OCI-M1 (cell line): ENCODE results near the gene KDM4C.
"Not testable (repeated sequence)": the region's sequence is repeated elsewhere in the genome, so short reads cannot be mapped to it uniquely, and the experiment has no call there.

Source experiments
- DNase-seq: peaks from one replicate; lab custom pipeline; 2025; lab: John Stamatoyannopoulos, UW

The KDM4C gene

DNA sequence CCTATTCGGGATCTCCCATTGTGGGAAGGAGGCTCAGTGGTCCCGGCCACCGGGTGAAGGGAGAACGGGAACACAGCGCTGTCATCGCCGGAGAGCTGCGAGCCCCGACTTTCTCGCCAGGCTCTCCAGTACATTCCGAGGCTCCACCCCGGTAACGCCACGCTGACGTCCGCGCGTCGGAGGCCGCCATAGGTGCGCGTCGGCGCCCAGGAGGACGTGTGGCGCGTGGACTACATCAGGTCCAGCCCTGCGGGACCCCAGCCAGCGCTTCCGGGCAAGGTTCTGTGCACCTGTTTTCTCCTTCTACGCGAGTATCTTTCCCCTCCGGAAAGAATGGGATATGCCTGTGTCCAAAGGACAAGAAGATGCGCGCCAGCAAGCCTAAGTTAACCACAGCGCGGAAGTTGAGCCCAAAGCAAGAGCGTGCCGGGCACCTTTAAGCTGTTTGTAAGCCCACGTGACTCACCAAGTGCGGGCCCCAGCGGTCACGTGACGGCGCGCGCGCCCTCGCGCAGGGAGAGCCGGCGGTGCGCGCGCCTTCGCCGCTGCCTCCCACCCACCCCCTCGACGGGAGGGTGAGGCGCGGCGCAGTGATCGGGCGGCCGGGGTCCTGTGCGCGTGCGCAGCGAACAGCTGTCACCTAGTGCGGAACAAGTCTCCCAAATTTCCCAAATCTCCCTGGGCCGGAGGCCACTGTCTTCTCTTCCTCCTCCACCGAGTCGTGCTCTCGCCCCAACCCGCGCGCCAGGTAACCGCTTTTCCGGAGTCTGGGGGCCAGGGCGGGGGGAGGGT lies at the start of gene KDM4C:
KDM4C (plus strand) TSS at position 518 of the 792 bp plus-strand sequence. CDS start 35,016 bp downstream, outside the sequence.
- DNase-seq: peak; percentile 100

DNA sequence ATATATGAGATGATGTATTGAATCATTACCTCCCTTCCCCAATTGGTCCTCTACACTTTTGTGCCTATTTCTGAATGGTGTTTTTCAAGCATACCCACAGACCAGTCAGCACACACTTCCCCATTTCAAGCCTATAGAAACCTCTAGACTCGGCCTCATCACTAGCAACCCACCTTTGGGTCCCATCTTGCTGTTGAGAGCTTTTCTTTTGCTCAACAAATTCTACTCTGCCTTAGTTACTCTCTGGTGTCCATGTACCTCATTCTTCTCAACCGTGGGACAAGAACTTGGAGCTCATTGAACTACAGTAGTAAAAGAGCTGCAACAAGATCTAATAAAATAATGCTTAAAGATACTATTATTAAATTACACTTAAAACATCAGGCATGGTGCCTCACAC lies 49.0 kb upstream of the KDM4C start:
- DNase-seq: peak; percentile 97

DNA sequence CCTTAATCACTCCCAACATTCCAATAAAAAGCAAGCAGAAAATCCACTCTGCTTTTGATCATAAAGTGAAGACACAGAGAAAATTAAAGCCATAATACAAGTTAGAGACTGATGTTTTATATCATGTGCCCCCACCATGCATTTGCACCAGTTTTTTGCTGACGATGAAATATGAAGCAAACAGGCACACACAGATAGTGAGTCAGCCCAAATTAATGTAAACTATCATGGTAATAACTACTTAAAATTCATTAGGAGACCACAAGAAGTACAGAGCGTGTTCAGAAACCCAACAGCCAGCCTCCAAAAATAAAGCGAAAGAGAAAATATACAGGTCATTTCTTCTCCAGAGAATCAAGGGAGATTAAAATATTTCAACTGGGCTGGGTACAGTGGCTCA lies 46.4 kb upstream of the KDM4C start:
- no peak for DNase-seq

DNA sequence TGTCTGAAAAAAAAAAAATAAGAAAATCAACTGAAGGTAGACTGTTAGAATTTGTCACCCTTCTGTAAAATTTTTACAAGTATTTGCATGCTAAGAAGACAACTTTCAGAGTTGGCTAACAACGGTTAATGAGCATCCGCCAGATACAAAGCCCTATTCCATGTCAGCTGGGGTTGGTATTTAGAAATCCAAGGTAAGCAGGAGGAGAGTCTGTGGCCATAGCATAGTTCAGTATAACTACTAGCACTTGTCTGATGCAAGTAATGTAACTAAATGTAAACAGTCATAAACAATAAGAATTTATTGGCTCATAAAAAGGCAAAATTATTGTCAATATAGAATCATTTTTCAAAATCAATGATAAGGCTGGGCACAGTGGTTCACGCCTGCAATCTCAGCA lies 45.7 kb upstream of the KDM4C start:
- DNase-seq: no peak

DNA sequence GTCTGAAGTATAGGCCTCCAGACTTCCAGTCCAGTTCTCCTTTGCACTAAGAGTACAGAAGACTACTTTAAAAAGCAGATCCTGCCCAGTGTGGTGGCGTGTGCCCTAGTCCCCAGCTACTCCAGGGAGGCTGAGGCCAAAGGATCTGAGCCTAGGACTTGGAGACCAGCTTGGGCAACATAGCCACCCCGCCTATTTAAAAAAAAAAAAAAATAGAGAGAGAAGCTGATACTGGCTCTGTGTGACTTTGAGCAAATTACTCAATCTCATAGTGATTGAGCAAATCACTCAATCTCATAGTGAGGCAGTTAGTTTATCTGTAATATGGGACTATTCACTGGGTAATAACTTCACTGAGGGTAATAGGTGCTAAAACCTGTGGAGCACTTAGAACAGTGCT lies 43.6 kb upstream of the KDM4C start:
- DNase-seq: peak; percentile 90

DNA sequence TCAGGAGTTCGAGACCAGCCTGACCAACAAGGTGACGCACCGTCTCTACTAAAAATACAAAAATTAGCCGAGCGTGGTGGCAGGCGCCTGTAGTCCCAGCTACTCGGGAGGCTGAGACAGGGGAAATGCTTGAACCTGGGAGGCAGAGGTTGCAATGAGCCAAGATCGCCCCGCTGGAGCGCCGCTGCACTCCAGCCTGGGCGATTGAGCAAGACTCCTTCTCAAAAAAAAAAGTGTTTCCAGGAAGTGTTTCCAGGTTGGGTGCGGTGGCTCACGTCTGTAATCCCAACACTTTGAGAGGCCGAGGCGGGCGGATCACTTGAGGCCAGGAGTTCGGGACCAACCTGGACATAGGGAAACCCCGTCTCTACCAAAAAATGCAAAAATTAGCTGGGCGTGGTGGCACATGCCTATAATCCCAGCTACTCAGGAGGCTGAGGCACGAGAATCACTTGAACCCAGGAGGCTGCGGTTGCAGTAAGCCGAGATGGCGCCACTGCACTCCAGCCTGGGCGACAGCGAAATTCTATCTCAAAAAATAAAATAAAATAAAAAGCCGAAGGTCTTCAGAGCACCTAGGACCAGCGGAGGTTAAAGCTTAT lies 42.5 kb upstream of the KDM4C start:
- DNase-seq: not testable (repeated sequence)

DNA sequence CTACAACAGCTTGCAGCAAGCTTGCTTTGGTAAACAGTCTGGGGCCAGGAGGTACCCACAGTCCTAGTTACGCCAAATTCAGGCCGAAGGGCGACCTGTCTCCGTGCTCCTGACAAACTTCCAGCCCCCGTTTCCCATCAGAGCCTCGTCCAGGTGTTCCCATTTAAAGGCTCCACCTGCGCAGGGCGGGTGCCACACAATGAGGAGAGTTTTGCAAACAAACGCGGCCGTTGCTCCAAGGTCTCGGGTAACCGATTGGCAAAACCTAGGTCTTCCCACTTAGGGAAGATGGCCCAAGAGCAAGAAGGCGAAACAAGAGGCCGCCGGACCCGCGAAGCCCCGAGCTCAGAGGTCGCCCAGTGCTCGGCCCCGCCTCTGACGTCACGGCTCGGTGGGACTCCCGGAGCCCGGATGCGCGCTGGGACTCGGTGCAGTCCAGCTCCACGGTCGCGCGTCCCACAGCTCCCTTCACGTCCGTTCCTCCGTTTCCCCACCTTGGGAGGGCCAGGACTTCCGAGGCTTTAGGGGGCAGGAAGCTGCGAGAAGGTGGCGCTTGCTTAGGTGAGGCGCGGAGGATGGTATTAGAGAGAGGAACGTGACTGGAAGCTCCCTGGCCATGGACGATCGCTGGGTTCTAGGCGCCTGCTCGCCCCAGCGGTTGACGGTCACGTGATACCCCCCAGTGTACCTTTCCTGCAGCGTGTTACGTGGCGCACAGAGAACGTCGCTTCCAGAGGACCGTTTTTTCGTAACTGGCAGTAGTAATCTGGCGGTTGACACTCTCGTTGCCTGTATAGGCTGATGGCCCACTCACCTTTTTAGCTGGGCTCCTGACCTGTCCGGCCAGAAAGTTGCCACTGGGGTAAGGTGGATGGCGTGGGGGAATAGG lies 41.8 kb upstream of the KDM4C start:
- no peak for DNase-seq

DNA sequence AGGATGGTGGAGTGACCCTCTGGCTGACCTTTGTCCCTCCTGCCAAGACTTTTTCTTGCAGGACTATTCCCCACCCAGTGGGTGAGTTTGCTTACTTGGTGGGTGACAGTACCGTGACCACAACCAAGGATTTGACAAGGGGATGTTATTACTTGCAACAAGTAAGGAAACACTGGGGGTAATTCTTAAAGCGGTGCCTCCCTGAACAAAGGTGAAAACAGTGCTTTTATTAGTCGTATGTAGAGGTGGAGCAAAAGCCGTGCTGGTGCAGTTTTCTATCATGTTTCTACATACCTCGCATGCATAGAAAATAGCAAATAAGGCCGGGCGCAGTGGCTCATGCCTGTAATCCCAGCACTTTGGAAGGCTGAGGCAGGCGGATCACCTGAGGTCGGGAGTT lies 41.0 kb upstream of the KDM4C start:
- DNase-seq: no peak

DNA sequence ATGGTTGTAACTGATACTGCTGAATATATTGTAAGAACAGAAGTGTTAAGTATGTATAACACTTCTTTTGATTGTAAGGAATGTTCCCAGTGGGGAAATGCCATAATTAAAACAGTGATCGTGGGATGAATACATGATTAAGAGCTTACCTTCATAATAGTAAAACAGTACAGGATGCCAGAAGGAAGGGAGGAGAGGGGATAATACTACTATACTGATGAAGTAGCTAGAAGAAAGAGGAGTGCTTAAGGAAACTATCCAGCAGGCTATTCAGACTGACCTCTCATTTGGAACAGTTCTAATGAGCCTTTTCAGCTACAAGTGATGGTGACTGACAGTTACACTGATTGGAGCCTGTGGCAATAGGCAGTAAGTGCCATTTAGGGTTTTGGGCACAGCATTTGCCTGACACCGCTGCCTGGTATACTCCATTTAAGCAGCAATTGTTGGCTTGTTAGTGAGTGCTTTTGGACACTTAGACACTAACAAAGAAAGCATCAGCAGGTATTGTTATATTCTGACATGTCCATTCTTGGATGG lies 33.8 kb upstream of the KDM4C start:
- DNase-seq: no peak

DNA sequence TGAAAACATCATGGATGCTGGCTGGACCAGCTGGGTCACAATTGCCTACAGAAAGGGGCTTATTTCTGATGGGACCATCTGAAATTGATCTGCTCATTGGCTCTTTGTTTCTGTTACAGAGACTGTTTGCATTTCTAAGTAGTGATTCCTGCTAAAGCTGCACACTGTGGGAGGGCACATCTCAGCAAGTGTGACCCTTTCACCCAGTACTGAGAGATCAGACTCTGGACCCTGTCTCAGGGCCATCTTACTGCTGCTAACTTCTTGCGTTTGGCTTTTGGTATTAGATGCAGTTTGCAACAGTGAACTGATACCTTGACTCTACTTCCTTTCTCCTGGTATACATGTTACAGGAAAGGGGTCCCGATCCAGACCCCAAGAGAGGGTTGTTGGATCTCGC lies 24.5 kb upstream of the KDM4C start:
- no peak for DNase-seq

DNA sequence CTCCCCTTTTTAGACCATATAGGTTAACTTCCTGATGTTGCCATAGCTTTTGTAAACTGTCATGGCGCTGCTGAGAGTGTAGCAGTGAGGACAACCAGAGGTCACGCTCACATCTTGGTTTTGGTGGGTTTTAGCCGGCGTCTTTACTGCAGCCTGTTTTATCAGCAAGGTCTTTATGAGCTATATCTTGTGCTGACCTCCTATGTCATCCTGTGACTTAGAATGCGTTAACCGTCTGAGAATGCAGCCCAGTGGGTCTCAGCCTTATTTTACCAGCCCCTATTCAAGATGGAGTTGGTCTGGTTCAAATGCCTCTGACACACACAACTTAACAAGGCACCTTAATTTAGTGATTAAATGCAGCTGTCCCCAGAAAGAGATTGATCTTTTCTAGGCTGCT lies 23.9 kb upstream of the KDM4C start:
- no peak for DNase-seq

DNA sequence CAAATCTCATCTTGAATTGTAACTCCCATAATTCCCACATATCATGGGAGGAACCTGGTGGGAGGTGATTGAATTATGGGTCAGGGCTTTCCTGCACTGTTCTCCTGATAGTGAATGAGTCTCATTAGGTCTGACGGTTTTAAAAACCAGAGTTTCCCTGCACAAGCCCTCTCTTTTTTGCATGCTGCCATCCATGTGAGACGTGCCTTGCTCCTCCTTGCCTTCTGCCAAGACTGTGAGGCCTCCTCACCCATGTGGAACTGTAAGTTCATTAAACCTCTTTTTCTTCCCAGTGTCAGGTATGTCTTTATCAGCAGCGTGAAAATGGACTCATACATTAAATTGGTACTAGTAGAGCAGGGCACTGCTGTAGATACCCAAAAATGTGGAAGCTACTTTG lies 22.4 kb upstream of the KDM4C start:
- no peak for DNase-seq

DNA sequence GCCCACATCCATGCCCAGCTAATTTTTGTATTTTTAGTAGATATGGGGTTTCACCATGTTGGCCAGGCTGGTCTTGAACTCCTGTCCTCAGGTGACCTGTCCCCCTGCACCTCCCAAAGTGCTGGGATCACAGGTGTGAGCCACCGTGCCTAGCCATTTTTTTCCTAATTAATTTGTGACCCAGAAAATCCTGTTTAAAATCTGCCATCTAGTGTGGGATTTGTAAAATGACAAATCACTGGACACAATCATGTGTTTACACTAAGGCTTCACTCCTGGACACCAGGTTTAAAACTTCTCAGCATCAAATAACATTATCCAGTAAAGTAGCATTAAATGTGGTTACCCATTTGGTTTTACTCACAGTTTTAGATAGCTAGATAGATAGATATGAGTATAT lies 18.6 kb upstream of the KDM4C start:
- peak; percentile 99 for DNase-seq

DNA sequence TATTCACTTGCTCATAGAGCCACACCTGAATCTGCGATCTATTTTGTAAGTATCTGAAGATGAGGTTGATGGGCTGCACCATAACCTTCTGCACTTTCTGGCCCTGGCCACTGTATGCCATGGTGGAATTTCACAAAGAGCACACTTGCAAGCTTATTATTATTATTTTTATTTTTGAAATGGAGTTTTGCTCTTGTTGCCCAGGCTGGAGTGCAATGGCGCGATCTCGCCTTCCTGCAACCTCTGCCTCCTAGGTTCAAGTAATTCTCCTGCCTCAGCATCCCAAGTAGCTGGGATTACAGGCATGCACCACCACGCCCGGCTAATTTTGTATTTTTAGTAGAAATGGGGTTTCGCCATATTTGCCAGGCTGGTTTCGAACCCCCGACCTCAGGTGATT lies 8.9 kb upstream of the KDM4C start:
- DNase-seq: not testable (repeated sequence)

DNA sequence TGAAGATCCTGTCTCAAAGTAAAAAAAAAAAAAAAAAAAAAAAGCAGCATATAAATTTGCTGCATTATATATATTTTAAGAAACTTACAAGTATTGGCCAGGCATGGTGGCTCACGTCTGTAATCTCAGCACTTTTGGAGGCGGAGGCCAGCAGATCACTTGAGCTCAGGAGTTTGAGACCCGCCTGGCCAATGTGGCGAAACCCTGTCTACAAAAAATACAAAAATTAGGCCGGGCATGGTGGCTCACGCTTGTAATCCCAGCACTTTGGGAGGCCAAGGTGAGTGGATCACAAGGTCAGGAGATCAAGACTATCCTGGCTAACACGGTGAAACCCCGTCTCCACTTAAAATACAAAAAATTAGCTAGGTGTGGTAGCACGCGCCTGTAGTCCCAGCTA lies 2.9 kb upstream of the KDM4C start:
- not testable (repeated sequence) for DNase-seq

DNA sequence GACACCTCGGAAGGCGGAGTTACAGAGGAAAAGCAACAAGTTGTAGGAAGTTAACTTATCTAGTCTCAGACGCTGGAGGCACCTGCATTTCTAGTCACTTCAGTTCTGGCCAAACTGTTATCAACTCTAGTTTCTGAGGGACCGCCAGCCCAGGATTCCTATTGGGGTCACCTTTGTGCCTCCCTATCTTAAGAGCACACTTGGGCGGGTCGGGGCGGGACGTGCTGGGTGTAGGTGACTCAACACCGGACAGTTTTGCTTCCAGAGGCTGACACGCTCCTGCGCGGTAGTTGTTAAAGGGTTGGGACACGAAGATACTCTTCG lies 679 bp upstream of the KDM4C start:
- DNase-seq: peak; percentile 100

DNA sequence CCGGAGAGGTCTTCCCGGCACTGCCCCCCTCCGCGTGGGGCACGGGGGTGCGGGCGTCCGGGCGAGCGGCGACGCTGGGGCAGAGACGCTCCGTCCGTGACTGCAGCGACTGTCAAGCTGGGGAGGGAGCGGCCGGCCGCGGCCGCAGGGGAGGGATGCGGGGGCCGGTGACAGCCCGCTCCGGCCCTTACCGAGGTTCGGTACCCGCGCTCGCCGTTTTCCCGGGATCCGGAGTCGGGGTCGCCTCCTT lies 400 bp downstream of the KDM4C start:
- no peak for DNase-seq

DNA sequence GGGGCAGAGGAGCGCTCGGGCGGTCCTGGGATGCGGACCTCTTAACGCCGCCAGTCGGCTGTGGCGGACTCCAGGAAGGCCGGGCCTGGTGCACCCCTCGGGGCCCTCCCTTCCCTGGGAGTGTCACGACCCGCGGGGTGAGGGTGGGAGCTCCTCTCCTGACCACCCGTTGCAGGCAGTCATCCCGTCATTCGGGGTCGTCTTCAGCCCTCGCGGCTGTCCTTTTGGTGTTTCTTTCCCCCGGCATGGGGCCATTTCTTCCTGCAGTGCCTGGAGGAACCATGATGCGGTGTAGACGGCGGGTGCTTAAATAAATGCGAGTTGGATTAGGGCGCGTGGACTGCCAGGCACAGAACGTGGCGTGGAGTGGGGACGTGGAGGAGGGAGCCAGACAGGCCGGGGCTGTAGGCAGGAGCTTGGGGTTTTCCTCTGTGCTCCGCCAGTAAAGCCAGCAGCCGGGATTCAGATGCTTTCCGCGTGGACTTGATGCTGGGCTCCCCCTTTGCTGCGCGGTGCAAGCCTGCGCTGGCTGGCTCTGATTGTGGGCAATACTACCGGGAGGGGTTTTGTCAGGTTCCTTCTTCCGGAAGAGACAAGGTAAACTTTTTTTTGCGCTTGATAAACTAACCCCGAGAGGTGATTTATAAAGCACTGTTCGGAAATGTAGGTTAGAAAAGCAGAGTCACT lies 868 bp downstream of the KDM4C start:
- peak; percentile 100 for DNase-seq

DNA sequence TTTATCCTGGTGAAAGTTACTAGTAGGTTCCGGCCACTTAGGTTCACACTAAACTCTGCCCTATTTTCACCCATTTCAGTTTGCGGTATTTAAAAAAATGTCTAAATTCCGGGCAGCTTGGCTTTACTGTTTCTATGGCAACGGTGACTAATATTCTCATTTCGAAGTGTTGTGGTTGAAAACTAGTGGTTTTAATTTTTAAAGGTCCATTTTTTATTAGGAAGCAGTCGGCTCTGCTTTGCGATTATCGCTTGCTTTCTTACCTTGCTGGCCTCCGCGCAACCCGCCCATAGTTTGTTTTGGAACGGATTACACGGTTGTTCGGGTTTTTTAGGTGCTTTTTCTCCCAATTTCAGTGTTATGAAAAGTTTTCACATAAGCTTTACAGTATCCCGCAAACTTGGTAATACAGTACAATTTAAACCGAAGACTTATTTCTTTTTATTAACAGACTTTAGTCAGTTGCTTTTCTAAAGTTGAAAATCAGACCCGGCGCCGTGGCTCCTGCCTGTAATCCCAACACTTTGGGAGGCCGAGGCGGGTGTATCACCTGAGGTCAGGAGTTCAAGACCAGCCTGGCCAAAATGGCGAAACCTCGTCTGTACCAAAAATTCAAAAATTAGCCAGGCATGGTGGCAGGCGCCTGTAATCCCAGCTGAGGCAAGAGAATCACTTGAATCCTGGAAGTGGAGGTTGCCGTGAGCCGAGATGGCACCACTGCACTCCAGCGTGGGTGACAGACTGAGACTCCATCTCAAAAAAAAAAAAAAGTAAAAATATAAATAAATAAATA lies 1.6 kb downstream of the KDM4C start:
- DNase-seq: peak; percentile 100

DNA sequence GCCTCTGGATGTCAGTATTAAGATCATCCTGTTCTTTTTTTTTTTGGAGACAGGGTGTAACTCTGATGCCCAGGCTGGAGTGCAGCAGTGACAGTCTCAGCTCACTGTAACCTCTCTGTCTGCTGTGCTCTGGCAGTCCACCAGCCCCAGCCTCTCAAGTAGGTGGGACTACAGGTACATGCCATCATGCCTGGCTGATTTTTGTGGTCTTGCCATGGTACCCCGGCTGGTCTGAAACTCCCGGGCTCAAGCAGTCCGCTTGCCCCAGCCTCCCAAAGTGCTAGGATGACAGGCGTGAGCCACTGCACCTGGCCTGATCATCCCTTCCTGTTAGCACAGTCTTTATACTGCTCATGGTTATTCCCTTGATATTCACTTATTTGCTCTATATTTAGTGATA lies 3.5 kb downstream of the KDM4C start:
- no peak for DNase-seq

DNA sequence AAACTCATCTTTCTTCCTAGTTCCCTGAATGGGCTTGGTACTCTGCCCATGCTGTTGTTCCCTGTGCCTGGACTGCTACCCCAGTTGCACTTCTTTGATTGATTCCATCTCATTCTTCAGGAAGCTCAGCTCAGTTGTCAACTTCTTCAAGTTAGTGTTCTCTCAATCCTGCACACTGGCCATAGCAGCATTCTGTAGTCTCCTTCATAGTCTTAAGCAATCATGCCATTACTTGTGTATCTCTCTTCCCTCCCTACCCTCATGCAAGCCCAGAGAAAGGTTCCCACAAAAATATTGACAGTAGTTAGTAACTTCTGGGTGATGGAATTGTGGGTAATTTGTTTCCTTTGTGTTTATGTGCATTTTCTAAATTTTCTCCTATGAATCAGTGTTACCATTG lies 5.5 kb downstream of the KDM4C start:
- no peak for DNase-seq

DNA sequence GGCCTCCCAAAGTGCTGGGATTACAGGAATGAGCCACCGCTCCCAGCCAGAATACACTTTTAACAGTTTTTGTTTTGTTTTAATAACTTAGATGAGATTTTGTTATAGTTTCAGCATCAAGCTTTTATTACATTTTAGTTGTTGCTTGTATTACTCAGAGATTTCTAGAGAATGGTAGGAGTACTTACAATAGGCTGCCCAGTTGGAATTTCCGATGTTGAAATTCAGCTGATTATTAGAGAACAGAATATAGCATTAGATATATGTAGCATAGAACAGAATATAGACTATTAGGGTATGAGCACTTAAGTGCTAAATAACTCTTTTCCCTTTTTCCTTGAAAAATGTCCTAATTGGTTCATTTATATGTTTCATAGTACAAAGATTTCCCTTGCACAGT lies 6.2 kb downstream of the KDM4C start:
- no peak for DNase-seq
